ENCODE results near the gene SOX18.

- TF ChIP-seq, protein P1, sequence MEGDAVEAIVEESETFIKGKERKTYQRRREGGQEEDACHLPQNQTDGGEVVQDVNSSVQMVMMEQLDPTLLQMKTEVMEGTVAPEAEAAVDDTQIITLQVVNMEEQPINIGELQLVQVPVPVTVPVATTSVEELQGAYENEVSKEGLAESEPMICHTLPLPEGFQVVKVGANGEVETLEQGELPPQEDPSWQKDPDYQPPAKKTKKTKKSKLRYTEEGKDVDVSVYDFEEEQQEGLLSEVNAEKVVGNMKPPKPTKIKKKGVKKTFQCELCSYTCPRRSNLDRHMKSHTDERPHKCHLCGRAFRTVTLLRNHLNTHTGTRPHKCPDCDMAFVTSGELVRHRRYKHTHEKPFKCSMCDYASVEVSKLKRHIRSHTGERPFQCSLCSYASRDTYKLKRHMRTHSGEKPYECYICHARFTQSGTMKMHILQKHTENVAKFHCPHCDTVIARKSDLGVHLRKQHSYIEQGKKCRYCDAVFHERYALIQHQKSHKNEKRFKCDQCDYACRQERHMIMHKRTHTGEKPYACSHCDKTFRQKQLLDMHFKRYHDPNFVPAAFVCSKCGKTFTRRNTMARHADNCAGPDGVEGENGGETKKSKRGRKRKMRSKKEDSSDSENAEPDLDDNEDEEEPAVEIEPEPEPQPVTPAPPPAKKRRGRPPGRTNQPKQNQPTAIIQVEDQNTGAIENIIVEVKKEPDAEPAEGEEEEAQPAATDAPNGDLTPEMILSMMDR (IDR thresholded peaks at IDR 0.05) = no peak
- no peak for TF ChIP-seq POLR2A (IDR thresholded peaks at IDR 0.05)
- no peak for TF ChIP-seq EP300 (IDR thresholded peaks at IDR 0.05)
Measured at GRCh38 chr20:64035933-64036345, 13.5 kb downstream of the SOX18 start, which contains the start of gene C20orf204.

Measured in sigmoid colon (tissue), 4 donors.